A549 (cell line): ENCODE measurements around the gene LY6G5C. TPM values are rescaled to one million over a fixed set of nuclear protein-coding genes. Genes with fewer than 3 reads are reported as not detected.

Experiments
- ATAC-seq, 2 experiments: fragments of 200-7000 bp in 1 of 2; fragments of >200 bp in 1 of 2; cut with Nextera tagmentation in 1 of 2; cut with Tn5 transposase in 1 of 2; 3 replicates each; pipeline versions ENCODE4 v1.8.0 to v1.9.1; 2018 to 2020; ENCODE audit warnings: mild to moderate bottlenecking in 1 of 2, moderate library complexity in 1 of 2
- CTCF ChIA-PET: fragments of 300-600 bp; sonication (Branson Sonifier 250); formaldehyde crosslinking; extraction: SDS; loops from one replicate; lab custom pipeline; 2021; ENCODE audit warnings: antibody characterized with exemption, inconsistent platforms; lab: Yijun Ruan, JAX
- POLR2A ChIA-PET: fragments of 350-600 bp; formaldehyde crosslinking; extraction: SDS; loops from one replicate; lab custom pipeline; 2021; ENCODE audit warnings: antibody characterized with exemption, inconsistent platforms; lab: Yijun Ruan, JAX
- DNase-seq, 2 experiments: peaks; one replicate each; pipeline versions ENCODE4 v3.0.0 to v3.0.0-alpha.2; 2011 to 2016; ENCODE audit warnings: low read depth in 1 of 2, low spot score in 1 of 2
- FAIRE-seq: peaks from 2 replicates; lab custom pipeline; 2011; peaks lifted over from hg19 to GRCh38; lab: Jason Lieb, UNC
- H3K27ac ChIP-seq, 2 experiments: fragments of >200 bp; sonication (Bioruptor Twin); formaldehyde crosslinking; 3 replicates each; pipeline ENCODE4 v1.5.1; 2016 to 2017
- H3K4me1 ChIP-seq: fragments of >200 bp; sonication (Bioruptor Twin); formaldehyde crosslinking; 3 replicates; pipeline ENCODE4 v1.6.1; 2016
- H3K4me2 ChIP-seq: fragments of >200 bp; sonication (Bioruptor Twin); formaldehyde crosslinking; 3 replicates; pipeline ENCODE4 v1.6.1; 2016
- H3K4me3 ChIP-seq: fragments of >200 bp; sonication (Bioruptor Twin); formaldehyde crosslinking; 3 replicates; pipeline ENCODE4 v1.5.1; 2016
- H3K9me3 ChIP-seq: fragments of >200 bp; sonication (Bioruptor Twin); formaldehyde crosslinking; 3 replicates; pipeline ENCODE4 v1.6.1; 2016
- CBX2 ChIP-seq: fragments of 200-600 bp; sonication (generic); IDR thresholded peaks from 2 replicates; pipeline ENCODE4 v1.6.1; 2016; ENCODE audit warnings: low read depth, mild to moderate bottlenecking, borderline replicate concordance
- CBX8 ChIP-seq: fragments of 200-600 bp; sonication (generic); IDR thresholded peaks from 2 replicates; pipeline ENCODE4 v1.6.1; 2016
- ESRRA ChIP-seq: fragments of 150-350 bp; IDR thresholded peaks from 2 replicates; pipeline ENCODE4 v1.6.1; 2014; ENCODE audit warnings: mild to moderate bottlenecking, low read length, borderline replicate concordance
- FOSB ChIP-seq: fragments of 250-450 bp; sonication (Bioruptor Pico); IDR thresholded peaks from 2 replicates; pipeline ENCODE4 v1.5.0; 2020; ENCODE audit warnings: mild to moderate bottlenecking, moderate library complexity
- HOXA7 ChIP-seq: fragments of 250-450 bp; sonication (Bioruptor Pico); IDR thresholded peaks from 2 replicates; pipeline ENCODE4 v1.5.0; 2020; ENCODE audit warnings: mild to moderate bottlenecking, moderate library complexity
- JUN ChIP-seq, 2 experiments: fragments of >200 bp; sonication (Bioruptor Twin); formaldehyde crosslinking; IDR thresholded peaks; 2 replicates in 1 of 2; 3 replicates in 1 of 2; pipeline ENCODE4 v1.6.1; 2016 to 2017
- KDM1A ChIP-seq: fragments of 200-600 bp; sonication (generic); IDR thresholded peaks from 2 replicates; pipeline ENCODE4 v1.6.1; 2016; ENCODE audit warnings: low read depth, mild to moderate bottlenecking
- NPAS2 ChIP-seq: fragments of 250-450 bp; sonication (Bioruptor Pico); IDR thresholded peaks from 2 replicates; pipeline ENCODE4 v1.8.0; 2022; ENCODE audit warnings: mild to moderate bottlenecking, moderate library complexity, borderline replicate concordance
- PHF8 ChIP-seq: fragments of 200-600 bp; sonication (generic); IDR thresholded peaks from 2 replicates; pipeline ENCODE4 v1.6.1; 2016; ENCODE audit warnings: low read depth, mild to moderate bottlenecking, antibody characterized with exemption, moderate library complexity, borderline replicate concordance
- RAD21 ChIP-seq, 2 experiments: fragments of >200 bp in 1 of 2; sonication (Bioruptor Twin) in 1 of 2; formaldehyde crosslinking in 1 of 2; IDR thresholded peaks in 1 of 2; conservative IDR thresholded peaks in 1 of 2; 2 replicates in 1 of 2; 3 replicates in 1 of 2; pipeline ENCODE4 v1.6.1; 2012 to 2018; ENCODE audit warnings: inconsistent platforms in 1 of 2
- RCOR1 ChIP-seq: fragments of 150-350 bp; IDR thresholded peaks from 2 replicates; pipeline ENCODE4 v1.6.1; 2014; ENCODE audit warnings: antibody characterized with exemption, low read length, low read depth
- SMC3 ChIP-seq: fragments of >200 bp; sonication (Bioruptor Twin); formaldehyde crosslinking; IDR thresholded peaks from 3 replicates; pipeline ENCODE4 v1.6.1; 2018; ENCODE audit warnings: inconsistent platforms
- TFCP2L1 ChIP-seq: fragments of 250-450 bp; sonication (Bioruptor Pico); IDR thresholded peaks from 2 replicates; pipeline ENCODE4 v1.5.0; 2021; ENCODE audit warnings: mild to moderate bottlenecking
- TP53 ChIP-seq: fragments of 250-450 bp; sonication (Bioruptor Pico); IDR thresholded peaks from 2 replicates; pipeline ENCODE4 v1.5.0; 2021; ENCODE audit warnings: mild to moderate bottlenecking, moderate library complexity
- WGBS: methylation state at CpG from one replicate; pipeline ENCODE4 v1.1.6; 2017; ENCODE audit errors: missing lambda C conversion rate; 5-methylcytosine and 5-hydroxymethylcytosine counted together
- polyA minus RNA-seq: library from RNA; depleted of rRNA, polyadenylated mRNA; stranded (reverse); fragments of >200 nt; gene quantifications from 2 replicates; pipeline ENCODE4 v1.2.3, GENCODE V29; 2011; rRNA and poly(A)+ RNA removed
- polyA plus RNA-seq, 4 experiments: library from polyadenylated mRNA; depleted of rRNA in 3 of 4; stranded (reverse); fragments of >200 nt; fragmentation: RNase III in 1 of 4; extraction: RNeasy Plus Mini Kit Qiagen cat#74134 plus additional on column Dnase treatment in 1 of 4; gene quantifications; 2 replicates in 3 of 4; 3 replicates in 1 of 4; pipeline ENCODE4 v1.2.3, GENCODE V29; 2011 to 2017
- TF ChIP-seq, protein P1 (sequence below): fragments of 200-600 bp; sonication (generic); IDR thresholded peaks from 2 replicates; pipeline ENCODE4 v1.6.1; 2016; ENCODE audit warnings: antibody characterized with exemption, mild to moderate bottlenecking, moderate library complexity
- TF ChIP-seq, protein P2 (sequence below): IDR thresholded peaks from 2 replicates; pipeline ENCODE4 v1.6.1; 2012
- TF ChIP-seq, protein P3 (sequence below): fragments of >200 bp; sonication (Bioruptor Twin); formaldehyde crosslinking; IDR thresholded peaks from 3 replicates; pipeline ENCODE4 v1.5.1; 2016
- TF ChIP-seq, protein P4 (sequence below): IDR thresholded peaks from 2 replicates; pipeline ENCODE4 v1.6.1; 2012
- TF ChIP-seq, protein P5 (sequence below): fragments of >200 bp; sonication (Bioruptor Twin); formaldehyde crosslinking; IDR thresholded peaks from 3 replicates; pipeline ENCODE4 v1.6.1; 2016

The LY6G5C gene, protein sequence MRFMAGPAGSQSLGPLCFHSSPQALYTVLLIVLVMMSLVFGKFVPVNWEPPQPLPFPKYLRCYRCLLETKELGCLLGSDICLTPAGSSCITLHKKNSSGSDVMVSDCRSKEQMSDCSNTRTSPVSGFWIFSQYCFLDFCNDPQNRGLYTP
- polyA plus RNA-seq (2011; rRNA removed): 1.2 and 1.6 TPM in 2 replicates
- polyA plus RNA-seq (2012; cell fraction: cytosol; rRNA removed): 0.85 and 1.6 TPM in 2 replicates
- polyA plus RNA-seq (2012; cell fraction: nucleus; rRNA removed): 2.3 and 4.3 TPM in 2 replicates
- 1.5 to 1.9 TPM (median 1.6 TPM) in 3 replicates for polyA plus RNA-seq (2017; fragmentation: RNase III; extraction: RNeasy Plus Mini Kit Qiagen cat#74134 plus additional on column Dnase treatment)
- 0.25 and 0.49 TPM in 2 replicates for polyA minus RNA-seq

DNA sequence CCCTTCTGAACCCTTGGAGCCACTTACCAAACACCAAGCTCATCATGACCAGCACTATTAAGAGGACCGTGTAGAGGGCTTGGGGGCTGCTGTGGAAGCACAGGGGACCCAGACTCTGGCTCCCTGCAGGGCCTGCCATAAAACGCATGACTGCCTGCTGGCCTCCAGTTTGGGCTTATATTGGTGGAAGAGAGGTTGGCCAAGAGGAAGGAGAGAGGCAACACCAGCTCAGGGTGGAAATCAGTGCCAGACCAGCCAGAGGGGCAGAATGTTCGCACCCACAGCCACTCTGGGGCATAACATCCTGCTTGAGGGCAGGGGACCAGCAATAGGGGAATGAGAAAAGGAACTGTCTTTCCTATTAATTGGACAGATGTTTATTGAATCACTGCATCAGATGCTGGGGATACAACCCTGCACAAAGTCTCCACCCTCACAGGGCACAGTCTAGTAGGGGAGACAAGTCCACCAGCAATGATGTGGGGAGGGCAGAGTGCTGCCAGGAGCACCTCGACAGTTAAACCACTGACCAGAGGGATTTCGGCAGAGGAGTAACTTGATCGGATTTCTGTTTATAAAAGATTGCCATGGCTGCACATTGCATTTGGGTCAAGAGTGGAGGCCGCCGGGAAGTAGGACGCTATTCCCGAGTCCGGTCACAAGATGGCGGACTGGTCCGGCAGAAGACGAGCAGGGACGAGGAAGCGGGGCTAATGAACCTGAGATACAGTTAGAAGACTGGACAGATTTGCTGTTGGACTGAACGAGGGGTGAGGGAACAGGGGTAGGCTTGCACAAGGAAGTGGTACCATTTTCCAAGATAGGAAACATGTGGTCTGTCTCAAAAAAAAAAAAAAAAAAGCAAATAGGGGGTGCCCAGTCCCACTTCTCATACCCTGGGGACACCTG lies at the start of gene LY6G5C:
LY6G5C (minus strand) TSS at position 842 of the 909 bp plus-strand sequence; CDS start at position 148, 694 bp downstream.
- WGBS: 12% methylated on average over 17 of the region's 17 CpGs
- H3K4me2 ChIP-seq: peak within 1 kb of the TSS; percentile 59
- ATAC-seq: peak; percentile 82 to 90

DNA sequence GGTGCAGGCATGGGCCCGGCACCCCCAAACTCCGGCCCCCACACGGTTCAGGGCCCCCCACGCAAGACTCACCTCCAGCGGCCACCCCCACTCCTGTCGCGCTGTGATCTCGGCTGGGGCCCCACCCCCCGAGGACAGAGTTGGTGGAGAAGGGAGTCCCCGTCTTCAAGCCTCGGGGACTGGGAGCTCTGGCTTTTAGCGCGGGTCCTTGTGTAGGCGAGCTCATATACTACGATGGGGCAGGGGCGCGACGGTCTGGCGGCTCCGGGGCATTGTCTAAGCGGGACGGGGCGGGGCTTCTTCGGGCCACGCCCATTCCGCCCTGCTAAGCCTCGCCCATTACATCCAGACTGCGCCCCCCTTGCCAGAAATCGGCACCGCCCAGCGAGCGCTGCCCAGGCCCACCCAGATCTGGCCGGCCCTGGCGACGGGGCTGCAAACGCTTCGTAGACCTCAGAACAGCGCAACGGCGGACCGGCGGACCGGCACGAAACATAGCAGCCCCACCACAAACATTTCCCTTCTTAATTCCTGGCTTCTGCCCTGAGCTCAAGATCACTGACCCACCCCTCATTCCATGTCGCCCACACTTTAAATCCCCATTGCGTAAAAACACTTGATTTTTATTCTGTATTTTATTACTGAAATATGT lies 49.2 kb upstream of the LY6G5C start:
- H3K9me3 ChIP-seq: no peaks in the 10 kb centered on the region
- ChIA-PET CTCF (interaction anchor here (0.6 to 4.7 kb wide), 22 partner anchors 9 to 222 kb away, joined by 3 to 30 read pairs (median 5); partner anchors contain the start of genes LSM2, LY6G5C, LY6G6D and MSH5), POLR2A (interaction anchor here (0.5 to 2.0 kb wide), 6 partner anchors 9 to 189 kb away, joined by 3 to 9 read pairs (median 4); partner anchors contain the start of genes ABHD16A, DDX39B, HSPA1A and HSPA1B)
- WGBS: 9% methylated on average over 23 of the region's 46 CpGs
- no peak for FAIRE-seq
- H3K27ac ChIP-seq: peak overlapping the region; percentile 76 to 95
- peak overlapping the region; percentile 58 for H3K4me3 ChIP-seq
- peaks cover 17% of the 10 kb centered on the region for H3K4me1 ChIP-seq
- peak; percentile 53 to 81 for DNase-seq
- H3K4me2 ChIP-seq: peak overlapping the region; percentile 83
- peak; percentile 63 to 83 for ATAC-seq
- TF ChIP-seq, protein P1, sequence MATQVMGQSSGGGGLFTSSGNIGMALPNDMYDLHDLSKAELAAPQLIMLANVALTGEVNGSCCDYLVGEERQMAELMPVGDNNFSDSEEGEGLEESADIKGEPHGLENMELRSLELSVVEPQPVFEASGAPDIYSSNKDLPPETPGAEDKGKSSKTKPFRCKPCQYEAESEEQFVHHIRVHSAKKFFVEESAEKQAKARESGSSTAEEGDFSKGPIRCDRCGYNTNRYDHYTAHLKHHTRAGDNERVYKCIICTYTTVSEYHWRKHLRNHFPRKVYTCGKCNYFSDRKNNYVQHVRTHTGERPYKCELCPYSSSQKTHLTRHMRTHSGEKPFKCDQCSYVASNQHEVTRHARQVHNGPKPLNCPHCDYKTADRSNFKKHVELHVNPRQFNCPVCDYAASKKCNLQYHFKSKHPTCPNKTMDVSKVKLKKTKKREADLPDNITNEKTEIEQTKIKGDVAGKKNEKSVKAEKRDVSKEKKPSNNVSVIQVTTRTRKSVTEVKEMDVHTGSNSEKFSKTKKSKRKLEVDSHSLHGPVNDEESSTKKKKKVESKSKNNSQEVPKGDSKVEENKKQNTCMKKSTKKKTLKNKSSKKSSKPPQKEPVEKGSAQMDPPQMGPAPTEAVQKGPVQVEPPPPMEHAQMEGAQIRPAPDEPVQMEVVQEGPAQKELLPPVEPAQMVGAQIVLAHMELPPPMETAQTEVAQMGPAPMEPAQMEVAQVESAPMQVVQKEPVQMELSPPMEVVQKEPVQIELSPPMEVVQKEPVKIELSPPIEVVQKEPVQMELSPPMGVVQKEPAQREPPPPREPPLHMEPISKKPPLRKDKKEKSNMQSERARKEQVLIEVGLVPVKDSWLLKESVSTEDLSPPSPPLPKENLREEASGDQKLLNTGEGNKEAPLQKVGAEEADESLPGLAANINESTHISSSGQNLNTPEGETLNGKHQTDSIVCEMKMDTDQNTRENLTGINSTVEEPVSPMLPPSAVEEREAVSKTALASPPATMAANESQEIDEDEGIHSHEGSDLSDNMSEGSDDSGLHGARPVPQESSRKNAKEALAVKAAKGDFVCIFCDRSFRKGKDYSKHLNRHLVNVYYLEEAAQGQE: peak; percentile 30; the same call in 1 of the 2 replicates
- no peak for TF ChIP-seq ESRRA
- no peak for TF ChIP-seq RCOR1
- peak; percentile 48; the same call in 1 of the 2 replicates for TF ChIP-seq TFCP2L1 (CRISPR knock-in tag)
- TF ChIP-seq HOXA7 (CRISPR knock-in tag): peak; percentile 76; the same call in 1 of the 2 replicates
- no peak for TF ChIP-seq KDM1A
- no peak for TF ChIP-seq CBX8
- TF ChIP-seq CBX2: no peak
- TF ChIP-seq, protein P2, sequence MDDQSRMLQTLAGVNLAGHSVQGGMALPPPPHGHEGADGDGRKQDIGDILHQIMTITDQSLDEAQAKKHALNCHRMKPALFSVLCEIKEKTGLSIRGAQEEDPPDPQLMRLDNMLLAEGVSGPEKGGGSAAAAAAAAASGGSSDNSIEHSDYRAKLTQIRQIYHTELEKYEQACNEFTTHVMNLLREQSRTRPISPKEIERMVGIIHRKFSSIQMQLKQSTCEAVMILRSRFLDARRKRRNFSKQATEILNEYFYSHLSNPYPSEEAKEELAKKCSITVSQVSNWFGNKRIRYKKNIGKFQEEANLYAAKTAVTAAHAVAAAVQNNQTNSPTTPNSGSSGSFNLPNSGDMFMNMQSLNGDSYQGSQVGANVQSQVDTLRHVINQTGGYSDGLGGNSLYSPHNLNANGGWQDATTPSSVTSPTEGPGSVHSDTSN: peak; percentile 90
- TF ChIP-seq, protein P3, sequence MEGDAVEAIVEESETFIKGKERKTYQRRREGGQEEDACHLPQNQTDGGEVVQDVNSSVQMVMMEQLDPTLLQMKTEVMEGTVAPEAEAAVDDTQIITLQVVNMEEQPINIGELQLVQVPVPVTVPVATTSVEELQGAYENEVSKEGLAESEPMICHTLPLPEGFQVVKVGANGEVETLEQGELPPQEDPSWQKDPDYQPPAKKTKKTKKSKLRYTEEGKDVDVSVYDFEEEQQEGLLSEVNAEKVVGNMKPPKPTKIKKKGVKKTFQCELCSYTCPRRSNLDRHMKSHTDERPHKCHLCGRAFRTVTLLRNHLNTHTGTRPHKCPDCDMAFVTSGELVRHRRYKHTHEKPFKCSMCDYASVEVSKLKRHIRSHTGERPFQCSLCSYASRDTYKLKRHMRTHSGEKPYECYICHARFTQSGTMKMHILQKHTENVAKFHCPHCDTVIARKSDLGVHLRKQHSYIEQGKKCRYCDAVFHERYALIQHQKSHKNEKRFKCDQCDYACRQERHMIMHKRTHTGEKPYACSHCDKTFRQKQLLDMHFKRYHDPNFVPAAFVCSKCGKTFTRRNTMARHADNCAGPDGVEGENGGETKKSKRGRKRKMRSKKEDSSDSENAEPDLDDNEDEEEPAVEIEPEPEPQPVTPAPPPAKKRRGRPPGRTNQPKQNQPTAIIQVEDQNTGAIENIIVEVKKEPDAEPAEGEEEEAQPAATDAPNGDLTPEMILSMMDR: no peak
- TF ChIP-seq TP53: no peak
- no peak for TF ChIP-seq PHF8
- TF ChIP-seq, protein P4, sequence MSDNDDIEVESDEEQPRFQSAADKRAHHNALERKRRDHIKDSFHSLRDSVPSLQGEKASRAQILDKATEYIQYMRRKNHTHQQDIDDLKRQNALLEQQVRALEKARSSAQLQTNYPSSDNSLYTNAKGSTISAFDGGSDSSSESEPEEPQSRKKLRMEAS: no peak
- TF ChIP-seq JUN (IDR thresholded peaks at IDR 0.05): peak; percentile 23 to 73; a peak in 3 of 5 replicates
- TF ChIP-seq FOSB (CRISPR knock-in tag): peak; percentile 86
- TF ChIP-seq, protein P5, sequence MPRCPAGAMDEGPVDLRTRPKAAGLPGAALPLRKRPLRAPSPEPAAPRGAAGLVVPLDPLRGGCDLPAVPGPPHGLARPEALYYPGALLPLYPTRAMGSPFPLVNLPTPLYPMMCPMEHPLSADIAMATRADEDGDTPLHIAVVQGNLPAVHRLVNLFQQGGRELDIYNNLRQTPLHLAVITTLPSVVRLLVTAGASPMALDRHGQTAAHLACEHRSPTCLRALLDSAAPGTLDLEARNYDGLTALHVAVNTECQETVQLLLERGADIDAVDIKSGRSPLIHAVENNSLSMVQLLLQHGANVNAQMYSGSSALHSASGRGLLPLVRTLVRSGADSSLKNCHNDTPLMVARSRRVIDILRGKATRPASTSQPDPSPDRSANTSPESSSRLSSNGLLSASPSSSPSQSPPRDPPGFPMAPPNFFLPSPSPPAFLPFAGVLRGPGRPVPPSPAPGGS: peak; percentile 44; the same call in 1 of the 3 replicates

More for the DNA sequence above, at the start of gene LY6G5C:
- ChIA-PET POLR2A (interaction anchor here (0.7 to 1.0 kb wide), 2 partner anchors 134 to 150 kb away, joined by 3 to 7 read pairs; partner anchors contain the start of genes HSPA1A and HSPA1L), CTCF (interaction anchor here (0.6 to 4.7 kb wide), 23 partner anchors 9 to 1373 kb away, joined by 3 to 26 read pairs (median 4); partner anchors contain the start of genes DDAH2, SKIC2 and VARS1)
- FAIRE-seq (no peak), DNase-seq (peak; percentile 67 to 83)
- Histone ChIP-seq H3K9me3 (no peaks in the 10 kb centered on the region), H3K4me3 (peak within 1 kb of the TSS; percentile 22; the same call in 2 of the 3 replicates), H3K4me1 (peaks cover 8% of the 10 kb centered on the region; the same call in 1 of the 3 replicates)
- TF ChIP-seq RAD21 (conservative IDR thresholded peaks at IDR 0.05 in 1 of 2, IDR thresholded peaks at IDR 0.05 in 1 of 2) (peak; percentile 80 to 90), NPAS2 (CRISPR knock-in tag) (no peak), SMC3 (peak; percentile 66)
- TF ChIP-seq, protein P3: peak; percentile 70
- TF ChIP-seq, all 56 proteins: peak for 3
- H3K27ac ChIP-seq: peak within 1 kb of the TSS in 1 of 2 experiments; percentile 78; a peak in 3 of 6 replicates
